HuH-7 (cell line): Measurements from ENCODE around the gene CDK5.
"Not testable (repeated sequence)": the region's sequence is repeated elsewhere in the genome, so short reads cannot be mapped to it uniquely, and the experiment has no call there.

Source experiments
- DNase-seq: peaks from one replicate; pipeline ENCODE4 v3.0.0; 2011; ENCODE audit warnings: low spot score

The CDK5 gene

DNA sequence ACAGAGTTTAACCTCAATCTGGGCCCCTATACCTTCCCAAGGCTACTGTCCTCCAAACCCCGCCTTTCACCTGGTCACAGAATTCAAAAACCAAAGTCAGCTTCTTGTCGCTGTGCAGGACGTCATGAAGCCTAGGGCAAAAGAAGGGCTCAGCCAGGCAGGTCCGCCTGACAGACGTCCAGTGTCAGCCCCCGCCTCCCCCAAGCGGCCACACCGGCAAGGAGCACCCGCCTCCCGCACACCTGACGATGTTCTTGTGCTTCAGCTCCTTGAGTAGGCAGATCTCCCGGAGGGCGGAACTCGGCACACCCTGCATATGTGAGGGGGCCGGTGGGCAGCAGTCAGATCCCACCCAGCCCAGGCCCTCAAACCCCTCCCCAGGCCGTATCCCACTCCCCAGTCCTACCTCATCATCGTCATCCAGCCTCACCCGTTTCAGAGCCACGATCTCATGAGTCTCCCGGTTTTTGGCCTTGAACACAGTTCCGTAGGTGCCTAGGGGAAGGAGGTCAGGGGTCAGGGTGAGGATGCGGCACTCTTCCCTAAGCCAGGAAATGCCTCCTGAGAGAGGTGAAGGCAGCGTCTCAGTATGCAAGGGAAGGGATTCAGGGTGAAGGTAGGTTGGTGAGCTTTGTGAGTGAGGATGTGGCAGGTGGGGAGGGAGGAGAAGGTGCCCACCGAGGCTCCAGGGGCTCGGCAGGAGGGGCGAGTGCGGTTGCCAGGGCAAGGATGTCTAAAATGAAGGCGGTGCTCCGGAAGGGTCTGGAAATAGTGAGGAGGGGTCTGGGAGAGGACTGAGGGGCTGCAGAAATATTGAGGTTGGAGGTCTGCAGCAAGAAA is 811 bp downstream of the CDK5 start:
- no peak for DNase-seq

DNA sequence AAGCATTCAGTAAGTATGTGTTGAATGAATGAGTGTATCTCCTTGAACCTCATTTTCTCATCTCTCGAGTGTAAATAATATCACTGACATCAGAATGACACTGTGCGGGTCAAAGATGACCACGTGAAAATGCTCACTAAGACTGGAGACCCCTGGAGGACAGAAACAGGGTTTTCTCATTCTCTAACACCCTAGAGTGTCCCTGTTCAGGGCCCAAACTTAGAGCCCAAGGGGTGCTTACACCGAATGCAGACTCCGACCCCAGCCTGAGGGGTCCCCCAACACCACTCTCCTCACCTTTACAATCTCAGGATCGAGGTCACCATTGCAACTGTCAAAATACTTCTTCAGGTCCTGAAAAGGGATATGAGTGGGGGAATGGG is 1.4 kb downstream of the CDK5 start:
- DNase-seq = no peak

DNA sequence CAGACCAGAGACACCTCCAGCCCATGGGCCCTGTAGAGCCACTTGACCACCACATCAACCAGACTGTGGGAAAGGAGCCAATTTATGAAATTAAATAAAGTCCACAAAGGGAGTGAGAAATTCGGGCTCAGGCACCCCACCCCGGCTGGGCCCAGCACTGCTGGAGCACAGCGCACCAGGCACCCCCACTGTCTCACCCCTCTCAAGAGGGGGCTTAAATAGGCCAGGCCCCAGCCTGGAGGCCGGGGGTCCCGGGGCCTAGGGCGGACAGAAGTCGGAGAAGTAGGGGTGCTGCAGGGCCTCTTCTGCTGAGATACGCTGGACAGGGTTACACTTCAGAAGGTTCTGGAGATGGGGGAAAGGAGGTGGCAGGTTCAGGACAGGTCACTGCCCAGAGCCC is 3.9 kb downstream of the CDK5 start:
- DNase-seq = no peak

DNA sequence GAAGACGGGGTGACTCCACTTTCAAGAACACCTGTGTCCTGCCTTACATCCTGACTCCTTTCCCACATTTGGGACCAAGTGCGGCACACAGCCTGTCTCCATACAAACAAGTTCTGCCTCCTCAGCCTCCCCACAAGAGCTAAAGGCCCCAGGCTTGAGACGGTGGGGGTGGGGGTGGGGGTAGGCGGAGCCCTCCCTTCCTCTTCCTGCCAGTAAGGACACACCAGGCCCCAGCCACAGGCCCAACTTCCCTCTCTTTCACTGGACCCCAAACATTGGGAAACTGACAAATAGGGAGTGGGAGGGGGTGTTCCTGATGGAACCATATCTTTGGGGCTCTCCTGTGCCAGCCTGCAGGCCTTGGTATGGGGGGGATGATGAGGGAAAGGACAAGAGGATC is 4.6 kb downstream of the CDK5 start:
- DNase-seq = no peak

DNA sequence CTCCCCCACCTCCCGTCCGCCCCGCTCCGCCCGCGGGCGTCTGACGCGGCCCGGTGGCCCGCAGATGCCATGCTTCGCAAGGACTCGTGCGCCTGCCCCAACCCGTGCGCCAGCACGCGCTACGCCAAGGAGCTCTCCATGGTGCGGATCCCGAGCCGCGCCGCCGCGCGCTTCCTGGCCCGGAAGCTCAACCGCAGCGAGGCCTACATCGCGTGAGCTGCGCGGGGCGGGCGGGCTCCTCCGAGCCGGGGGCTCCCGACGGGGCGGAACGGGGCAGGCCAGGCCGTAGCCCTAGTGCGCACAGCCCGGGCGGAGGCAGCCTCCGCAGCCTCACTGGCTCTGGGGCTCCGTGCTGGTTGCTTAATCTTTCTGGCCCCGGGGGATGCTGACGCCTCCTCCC is 6.6 kb downstream of the CDK5 start:
- no peak for DNase-seq

DNA sequence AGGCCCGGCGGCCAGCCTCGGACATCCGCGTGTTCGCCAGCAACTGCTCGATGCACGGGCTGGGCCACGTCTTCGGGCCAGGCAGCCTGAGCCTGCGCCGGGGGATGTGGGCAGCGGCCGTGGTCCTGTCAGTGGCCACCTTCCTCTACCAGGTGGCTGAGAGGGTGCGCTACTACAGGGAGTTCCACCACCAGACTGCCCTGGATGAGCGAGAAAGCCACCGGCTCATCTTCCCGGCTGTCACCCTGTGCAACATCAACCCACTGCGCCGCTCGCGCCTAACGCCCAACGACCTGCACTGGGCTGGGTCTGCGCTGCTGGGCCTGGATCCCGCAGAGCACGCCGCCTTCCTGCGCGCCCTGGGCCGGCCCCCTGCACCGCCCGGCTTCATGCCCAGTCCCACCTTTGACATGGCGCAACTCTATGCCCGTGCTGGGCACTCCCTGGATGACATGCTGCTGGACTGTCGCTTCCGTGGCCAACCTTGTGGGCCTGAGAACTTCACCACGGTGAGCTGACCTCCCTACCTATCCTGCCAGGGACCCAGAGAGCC is 8.7 kb downstream of the CDK5 start:
- DNase-seq = no peak

DNA sequence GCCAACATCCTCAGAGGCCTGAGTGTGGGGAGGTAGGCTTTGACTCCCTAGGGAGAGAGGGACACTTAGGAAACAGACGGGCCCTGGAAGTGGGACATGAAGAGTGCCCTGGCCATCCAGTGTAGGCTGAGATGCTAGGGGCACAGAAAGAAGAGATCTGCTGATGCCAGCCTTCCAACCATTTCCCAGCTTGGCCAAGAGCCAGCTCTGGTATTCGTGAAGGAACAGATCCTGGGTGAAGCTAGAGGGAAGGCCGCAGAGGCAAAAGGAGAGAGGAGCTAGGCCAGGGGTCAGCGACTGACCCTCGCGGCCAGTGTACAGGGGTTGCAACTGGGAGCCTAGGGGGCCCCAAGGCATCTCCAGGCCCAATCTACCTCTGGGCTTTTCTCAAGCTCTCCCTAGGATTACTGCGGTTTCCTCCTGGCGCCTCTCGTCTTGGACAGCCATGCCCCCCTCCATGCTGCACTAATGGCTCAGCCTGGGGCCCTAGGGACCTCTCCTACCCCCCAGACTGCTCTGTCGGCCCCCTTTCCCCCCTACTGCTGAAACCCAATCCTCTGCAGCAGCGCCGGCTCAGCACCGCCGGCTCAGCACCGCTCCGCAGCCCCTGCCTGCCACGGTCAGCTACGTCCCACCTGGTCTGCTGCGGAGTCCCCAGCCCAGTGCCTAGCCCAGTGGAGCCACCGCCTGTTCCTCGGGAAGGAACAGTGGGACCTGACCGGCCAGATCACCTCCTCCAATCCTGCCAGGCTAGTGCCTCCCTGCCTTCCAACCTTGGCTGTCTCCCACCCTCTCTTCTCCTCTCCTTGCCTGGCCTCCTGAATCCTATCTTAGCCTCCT is 9.5 kb downstream of the CDK5 start, which contains the start of gene ASIC3:
ASIC3 (plus strand) TSS at position 556 of the 840 bp plus-strand sequence. CDS start 355 bp downstream, outside the sequence.
- no peak for DNase-seq

DNA sequence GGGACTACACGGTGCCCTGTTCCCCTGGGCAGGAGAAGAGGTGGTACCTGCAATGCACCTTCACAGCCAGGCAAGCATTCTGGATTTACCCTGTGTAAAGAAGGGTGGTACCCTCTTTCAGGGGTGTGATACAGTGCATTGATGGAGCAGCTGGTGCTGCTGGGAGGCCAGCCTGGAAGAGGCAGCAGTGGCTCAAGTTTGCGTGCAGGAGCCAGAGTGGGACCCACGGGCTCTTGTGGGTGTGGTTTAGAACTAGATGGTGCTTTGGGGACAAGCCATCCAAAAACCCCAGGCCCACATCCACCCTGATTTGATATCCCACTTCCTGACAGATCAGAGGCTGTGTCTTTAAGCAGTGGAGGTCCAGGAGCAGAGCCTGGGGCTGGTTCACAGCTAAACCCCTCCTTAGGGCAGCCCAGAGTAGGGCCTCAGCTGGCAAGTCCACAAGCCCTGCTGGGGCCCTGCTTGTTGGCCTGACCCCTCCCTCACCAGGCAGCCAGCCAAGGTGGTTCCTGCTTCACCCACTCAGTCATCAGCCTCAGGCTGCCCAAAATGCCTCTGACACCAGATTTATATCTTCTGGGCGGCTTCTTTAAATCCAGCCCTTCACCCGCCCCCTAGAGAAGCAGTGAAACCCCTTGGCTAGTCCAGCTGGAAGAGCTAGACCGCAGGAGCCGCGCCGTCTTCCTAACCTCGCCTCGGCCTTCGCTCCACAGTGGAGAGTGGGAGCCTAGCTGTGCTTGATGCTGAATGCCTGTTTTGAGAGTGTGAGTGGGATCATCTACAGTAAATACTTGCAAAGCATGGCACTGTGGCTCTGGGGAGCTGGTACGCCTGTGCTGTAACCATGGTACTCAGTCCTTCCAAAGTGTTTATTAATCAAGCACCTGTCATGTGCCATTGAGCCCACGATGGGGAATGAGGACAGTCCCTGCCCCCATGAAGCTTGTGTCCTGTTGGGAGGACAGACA is 10.8 kb downstream of the CDK5 start:
- DNase-seq = no peak

DNA sequence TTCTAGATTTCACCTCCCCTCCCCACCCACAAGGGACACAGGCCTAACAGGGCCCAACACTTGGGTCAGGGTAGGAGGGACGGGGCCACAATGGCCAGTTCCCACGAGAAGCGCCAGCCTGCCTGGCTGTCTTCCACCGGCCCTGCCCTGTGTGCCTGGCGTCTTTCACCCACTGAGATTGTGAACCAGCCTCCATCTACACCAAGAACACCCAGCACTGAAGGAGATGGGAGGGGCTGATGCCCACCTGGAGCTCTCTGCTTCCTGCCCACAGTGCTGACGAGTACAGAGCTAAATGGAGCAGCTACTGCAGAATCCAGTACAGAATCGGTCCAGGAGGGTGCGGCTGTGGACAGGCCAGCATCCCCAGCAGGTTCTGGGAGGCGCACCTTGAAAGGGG is 11.7 kb downstream of the CDK5 start:
- no peak for DNase-seq

DNA sequence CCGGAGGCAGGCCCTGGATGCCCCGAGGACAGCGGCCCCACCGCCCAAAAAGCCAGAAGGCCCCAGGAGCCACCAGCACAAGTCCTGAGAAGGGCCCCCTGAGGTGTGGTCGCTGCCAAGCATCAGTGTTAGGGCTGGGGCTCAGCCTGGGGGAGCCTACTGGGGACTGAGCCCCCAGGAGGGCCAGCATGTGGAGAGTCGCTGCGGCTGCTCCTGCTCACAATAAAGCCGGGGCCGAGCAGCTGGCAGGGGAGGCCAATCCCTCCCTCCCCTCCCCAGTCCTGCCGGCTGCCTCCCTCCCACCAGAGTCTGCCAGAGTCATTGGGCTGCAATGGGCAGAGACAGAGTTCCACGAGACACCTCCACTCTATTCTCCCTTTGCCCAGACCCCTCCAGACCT is 12.4 kb downstream of the CDK5 start:
- no peak for DNase-seq

DNA sequence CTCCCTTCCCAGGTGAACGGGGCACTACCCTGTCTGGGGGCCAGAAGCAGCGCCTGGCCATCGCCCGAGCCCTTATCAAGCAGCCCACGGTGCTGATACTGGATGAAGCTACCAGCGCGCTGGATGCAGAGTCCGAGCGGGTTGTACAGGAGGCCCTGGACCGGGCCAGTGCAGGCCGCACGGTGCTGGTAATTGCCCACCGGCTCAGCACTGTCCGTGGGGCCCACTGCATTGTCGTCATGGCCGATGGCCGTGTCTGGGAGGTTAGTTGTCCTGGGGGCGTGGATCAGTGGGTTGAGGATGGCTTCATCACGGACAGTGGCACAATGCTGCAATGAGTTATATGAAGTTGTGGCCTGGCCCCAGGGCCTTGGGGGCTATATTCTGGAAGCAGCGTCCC is 13.7 kb downstream of the CDK5 start:
- DNase-seq = no peak

DNA sequence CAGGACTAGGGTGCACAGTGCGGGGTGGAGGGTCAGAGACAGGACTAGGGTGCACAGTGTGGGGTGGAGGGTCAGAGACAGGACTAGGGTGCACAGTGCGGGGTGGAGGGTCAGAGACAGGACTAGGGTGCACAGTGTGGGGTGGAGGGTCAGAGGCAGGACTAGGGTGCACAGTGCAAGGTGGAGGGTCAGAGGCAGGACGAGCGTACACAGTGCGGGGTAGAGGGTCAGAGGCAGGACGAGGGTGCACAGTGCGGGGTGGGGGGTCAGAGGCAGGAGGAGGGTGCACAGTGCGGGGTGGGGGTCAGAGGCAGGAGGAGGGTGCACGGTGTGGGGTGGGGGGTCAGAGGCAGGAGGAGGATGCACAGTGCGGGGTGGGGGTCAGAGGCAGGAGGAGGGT is 14.2 kb downstream of the CDK5 start:
- DNase-seq = not testable (repeated sequence)

DNA sequence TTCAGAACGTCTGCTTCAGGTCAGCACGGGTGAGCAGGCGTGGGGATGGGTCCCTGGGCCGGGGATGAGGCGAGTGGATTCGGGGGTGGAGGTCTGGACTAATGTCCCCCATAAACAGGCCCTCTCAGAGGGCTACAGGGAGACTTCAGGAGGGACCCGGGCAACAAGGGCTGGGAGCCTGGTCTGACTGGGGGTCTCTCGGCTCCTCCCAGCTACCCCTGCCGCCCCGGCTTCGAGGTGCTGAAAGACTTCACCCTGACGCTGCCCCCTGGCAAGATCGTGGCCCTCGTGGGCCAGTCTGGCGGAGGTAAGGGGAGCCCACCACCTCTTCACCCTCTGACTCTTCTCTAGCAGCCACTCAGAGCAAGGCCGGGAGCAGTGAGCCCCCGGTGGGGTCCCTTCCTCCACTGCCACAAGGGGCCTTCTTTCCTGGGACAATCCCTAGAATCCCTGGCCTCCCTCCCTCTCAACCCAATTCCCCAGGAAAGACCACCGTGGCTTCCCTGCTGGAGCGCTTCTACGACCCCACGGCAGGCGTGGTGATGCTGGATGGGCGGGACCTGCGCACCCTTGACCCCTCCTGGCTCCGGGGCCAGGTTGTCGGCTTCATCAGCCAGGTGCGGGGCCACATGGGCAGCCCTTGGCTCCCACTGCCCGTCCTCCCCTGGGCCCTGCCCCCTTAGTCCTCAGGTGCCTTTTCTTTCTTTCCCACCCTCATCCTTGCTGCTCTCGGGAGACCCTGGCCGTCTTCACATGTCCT is 16.9 kb downstream of the CDK5 start:
- DNase-seq = no peak

DNA sequence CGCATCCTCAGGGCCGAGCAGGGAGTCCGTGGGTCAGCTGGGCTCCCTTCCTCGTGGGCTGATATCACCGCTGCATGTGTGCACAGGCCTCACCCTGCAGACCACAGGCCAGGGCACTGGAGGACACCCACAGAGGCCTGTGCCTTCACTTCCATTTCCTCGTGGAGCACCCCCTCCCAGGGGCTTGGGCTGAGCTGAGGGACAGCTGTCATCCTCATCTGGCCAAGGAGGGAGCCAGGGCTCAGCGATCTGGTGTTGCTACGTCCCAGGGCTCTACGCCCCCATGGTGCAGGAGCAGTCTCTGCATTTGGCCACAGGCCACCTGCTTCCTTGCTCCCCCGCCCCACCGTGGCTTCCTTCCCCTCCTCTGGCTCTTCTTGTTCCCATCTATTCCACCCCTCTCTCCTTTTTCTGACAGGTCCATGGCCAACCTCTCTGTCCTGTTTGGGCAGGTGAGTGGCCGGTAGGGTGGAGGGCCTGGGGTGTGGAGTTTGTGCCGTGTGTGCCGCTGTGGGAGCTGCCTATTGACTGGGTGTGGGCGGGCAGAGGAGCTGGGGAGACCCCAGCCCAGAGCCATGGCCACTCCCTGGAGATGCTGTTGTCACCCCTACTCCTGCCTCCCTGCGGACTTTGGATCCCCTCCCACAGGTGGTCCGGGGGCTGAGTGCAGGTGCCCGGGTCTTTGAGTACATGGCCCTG is 17.7 kb downstream of the CDK5 start:
- DNase-seq = no peak

DNA sequence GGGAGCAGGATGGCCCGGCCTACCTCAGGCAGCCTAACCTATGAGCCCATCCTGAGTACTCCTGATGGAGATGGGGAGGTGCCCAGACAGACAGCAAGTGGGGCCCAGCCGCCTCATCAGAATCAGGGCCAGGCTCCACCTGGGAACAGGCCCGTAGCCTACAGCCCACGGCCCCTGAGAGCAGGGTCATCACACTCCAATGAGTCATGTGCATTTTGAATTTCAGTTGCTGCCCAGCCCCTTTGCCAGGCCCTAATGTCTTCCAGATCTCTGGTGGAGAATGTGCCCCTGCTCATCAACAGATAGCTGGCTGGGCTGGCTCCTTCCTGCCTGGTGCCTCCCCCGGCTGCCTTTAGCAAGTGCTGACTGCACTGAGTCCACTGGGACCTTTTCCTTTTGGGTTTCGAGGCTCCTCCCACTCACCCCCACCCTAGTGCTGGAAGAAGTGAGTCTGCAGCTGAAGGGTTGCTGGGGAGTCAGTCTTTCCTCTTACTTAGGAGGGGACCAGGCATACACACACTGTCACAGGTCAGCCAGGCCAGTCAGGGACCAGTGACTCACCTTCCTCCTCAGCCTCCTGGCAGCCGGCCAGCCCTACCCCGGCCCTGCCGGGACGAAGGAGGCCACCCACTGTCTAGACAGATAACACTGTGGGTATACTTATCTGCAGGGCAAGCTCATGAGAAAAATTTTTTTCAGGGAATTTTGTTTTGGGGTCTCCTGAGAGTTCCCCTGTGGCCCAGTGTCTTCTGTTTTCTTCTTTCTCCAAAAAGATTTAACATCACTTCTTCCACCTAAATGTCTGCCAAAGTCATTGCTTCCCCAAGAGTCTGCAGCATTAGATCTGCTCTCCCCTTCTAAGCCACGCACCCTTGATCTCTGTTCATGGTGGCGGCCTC is 18.5 kb downstream of the CDK5 start:
- peak; percentile 79 for DNase-seq

DNA sequence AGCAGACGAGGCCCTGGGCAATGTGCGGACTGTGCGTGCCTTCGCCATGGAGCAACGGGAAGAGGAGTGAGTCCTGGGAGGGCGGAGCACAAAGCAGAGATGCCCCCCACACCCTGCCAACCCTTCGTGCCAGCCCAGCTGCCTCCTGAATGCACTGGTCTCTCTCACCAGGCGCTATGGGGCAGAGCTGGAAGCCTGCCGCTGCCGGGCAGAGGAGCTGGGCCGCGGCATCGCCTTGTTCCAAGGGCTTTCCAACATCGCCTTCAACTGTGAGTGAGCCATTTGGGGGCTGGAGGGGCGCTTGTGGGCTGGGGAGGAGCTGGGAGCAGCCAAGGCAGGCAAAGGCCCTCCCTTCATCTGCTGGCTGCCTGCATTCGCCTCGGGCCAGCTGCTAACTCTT is 21.8 kb downstream of the CDK5 start:
- DNase-seq = no peak

DNA sequence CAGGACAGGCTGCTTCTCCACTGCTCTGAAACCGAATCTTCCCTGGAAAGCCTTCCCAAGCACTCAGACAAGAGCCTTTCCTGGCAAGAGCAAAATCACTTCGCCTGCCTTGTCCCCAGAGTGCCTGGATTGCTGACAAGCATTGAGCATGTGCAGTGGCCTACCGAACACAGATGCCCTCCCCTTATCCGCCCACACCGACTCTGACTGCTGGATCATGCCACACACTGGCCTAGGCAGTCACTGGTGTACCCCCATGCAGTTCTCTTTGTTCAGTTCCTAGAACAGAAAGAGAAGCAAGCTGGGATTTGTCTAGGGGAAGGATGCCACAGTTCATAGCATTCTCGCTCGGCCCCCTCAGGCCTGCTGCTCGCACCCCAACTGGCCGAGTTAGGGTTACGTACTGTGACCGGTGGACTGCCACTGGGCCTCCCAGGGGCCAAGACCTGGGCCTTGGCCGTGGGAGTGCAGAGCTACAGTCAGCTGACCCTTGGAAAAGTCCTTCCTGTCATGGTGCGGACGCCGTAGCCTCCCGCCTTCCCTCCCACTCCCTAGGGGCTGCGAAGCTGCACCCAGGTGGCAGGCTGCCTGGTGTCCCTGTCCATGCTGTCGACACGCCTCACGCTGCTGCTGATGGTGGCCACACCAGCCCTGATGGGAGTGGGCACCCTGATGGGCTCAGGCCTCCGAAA is 22.5 kb downstream of the CDK5 start:
- DNase-seq = no peak

DNA sequence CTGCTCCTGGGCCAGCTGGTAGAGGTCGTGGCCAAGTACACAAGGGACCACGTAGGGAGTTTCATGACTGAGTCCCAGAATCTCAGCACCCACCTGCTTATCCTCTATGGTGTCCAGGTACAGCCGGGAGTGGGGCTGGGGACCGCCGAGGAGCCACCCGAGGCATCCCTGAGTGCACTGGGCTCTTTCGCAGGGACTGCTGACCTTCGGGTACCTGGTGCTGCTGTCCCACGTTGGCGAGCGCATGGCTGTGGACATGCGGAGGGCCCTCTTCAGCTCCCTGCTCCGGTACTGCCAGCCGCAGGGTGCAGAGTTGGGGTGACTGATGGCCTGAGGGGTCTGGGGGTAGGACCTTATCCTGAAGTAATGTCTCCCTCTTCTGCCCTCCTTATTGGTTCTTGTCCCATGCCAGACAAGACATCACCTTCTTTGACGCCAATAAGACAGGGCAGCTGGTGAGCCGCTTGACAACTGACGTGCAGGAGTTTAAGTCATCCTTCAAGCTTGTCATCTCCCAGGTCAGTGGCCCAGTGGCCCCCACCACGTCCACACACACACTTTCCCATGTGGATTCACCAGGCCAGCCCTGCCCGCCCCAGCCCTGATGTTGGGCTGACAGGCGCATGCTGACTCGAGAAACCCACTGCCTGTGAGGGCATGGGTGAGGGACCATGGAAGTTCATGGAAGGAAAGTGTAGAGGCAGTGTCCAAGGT is 23.2 kb downstream of the CDK5 start:
- no peak for DNase-seq
